DOHH2 (cell line): ENCODE measurements around the gene CHRNB1.

ENCODE experiments used
- H3F3A ChIP-seq: fragments of 200-600 bp; sonication (generic), shearing (Covaris generic); 2 replicates; pipeline ENCODE4 v1.6.0; 2016; ENCODE audit warnings: antibody characterized with exemption, mild to moderate bottlenecking; ENCODE audit not compliant: control insufficient read depth, insufficient read depth
- H3K27ac ChIP-seq: fragments of 200-600 bp; sonication (generic); 2 replicates; pipeline ENCODE4 v1.5.1; 2014; ENCODE audit warnings: low read depth, mild to moderate bottlenecking, low read length, moderate library complexity
- H3K27me3 ChIP-seq: fragments of 200-600 bp; sonication (generic); 2 replicates; pipeline ENCODE4 v1.6.1; 2014; ENCODE audit warnings: mild to moderate bottlenecking, low read length, mixed read lengths; ENCODE audit not compliant: control insufficient read depth
- H3K36me3 ChIP-seq: fragments of 200-600 bp; sonication (generic); 2 replicates; pipeline ENCODE4 v1.6.1; 2014; ENCODE audit warnings: mild to moderate bottlenecking, low read length, moderate library complexity, mixed read lengths; ENCODE audit not compliant: control insufficient read depth
- H3K4me1 ChIP-seq: fragments of 200-600 bp; sonication (generic); 2 replicates; pipeline ENCODE4 v1.6.1; 2014; ENCODE audit warnings: mild to moderate bottlenecking, low read length, mixed read lengths; ENCODE audit not compliant: control insufficient read depth
- H3K4me2 ChIP-seq: fragments of 200-600 bp; sonication (generic); 2 replicates; pipeline ENCODE4 v1.6.0; 2014; ENCODE audit warnings: mild to moderate bottlenecking, low read length, moderate library complexity
- H3K4me3 ChIP-seq: fragments of 200-600 bp; sonication (generic); 2 replicates; pipeline ENCODE4 v1.5.1; 2014; ENCODE audit warnings: mild to moderate bottlenecking, low read length, mixed read lengths
- H3K79me2 ChIP-seq: fragments of 200-600 bp; sonication (generic); 2 replicates; pipeline ENCODE4 v1.6.1; 2014; ENCODE audit warnings: mild to moderate bottlenecking, low read length, mixed read lengths; ENCODE audit not compliant: control insufficient read depth
- H3K9me2 ChIP-seq: fragments of 200-600 bp; sonication (generic); replicated peaks from 2 replicates; pipeline ENCODE4 v1.6.1; 2014; ENCODE audit warnings: mild to moderate bottlenecking, low read length, mixed read lengths; ENCODE audit not compliant: control insufficient read depth
- H3K9me3 ChIP-seq: fragments of 200-600 bp; sonication (generic); 2 replicates; pipeline ENCODE4 v1.6.1; 2014; ENCODE audit warnings: antibody characterized with exemption, low read length, mixed read lengths; ENCODE audit not compliant: control insufficient read depth, insufficient read depth
- H4K20me1 ChIP-seq: fragments of 200-600 bp; sonication (generic); 2 replicates; pipeline ENCODE4 v1.6.0; 2014; ENCODE audit warnings: low read depth, mild to moderate bottlenecking, antibody characterized with exemption, low read length, moderate library complexity; ENCODE audit not compliant: control insufficient read depth, insufficient read depth
- CTCF ChIP-seq: fragments of 200-600 bp; sonication (generic); IDR thresholded peaks from one replicate; pipeline ENCODE4 v1.5.1; 2014; ENCODE audit warnings: antibody characterized with exemption, mild to moderate bottlenecking, low read depth, low read length; ENCODE audit not compliant: poor library complexity, severe bottlenecking
- EZH2phosphoT487 ChIP-seq: fragments of 200-600 bp; sonication (generic); IDR thresholded peaks from 2 replicates; pipeline ENCODE4 v1.6.1; 2017; ENCODE audit warnings: borderline replicate concordance, mild to moderate bottlenecking, antibody characterized with exemption, low read length, moderate library complexity, mixed read lengths

The CHRNB1 gene

GRCh38 chr17:7441266-7441665 lies 3.6 kb upstream of the CHRNB1 start:
- TF ChIP-seq EZH2phosphoT487: no peak
- TF ChIP-seq CTCF: no peak
- peaks cover 63% of the 10 kb centered on the region for H3K27me3 ChIP-seq
- H3F3A ChIP-seq: no peaks in the 10 kb centered on the region
- no peaks in the 10 kb centered on the region for H3K36me3 ChIP-seq
- H3K79me2 ChIP-seq: peaks cover 6% of the 10 kb centered on the region
- peak overlapping the region; percentile 94; the same call in 1 of the 2 replicates for H3K4me2 ChIP-seq
- H3K27ac ChIP-seq: no peak overlapping the region
- peaks cover 5% of the 10 kb centered on the region; the same call in 1 of the 2 replicates for H4K20me1 ChIP-seq
- peaks cover 59% of the 10 kb centered on the region for H3K4me1 ChIP-seq
- H3K4me3 ChIP-seq: peak overlapping the region; percentile 68; the same call in 1 of the 2 replicates
- no peaks in the 10 kb centered on the region for H3K9me2 ChIP-seq
- H3K9me3 ChIP-seq: no peaks in the 10 kb centered on the region

GRCh38 chr17:7442142-7442541 lies 2.7 kb upstream of the CHRNB1 start:
- H3K4me2 ChIP-seq: no peak overlapping the region
- H3K27ac ChIP-seq: no peak overlapping the region
- no peak for TF ChIP-seq CTCF
- no peak for TF ChIP-seq EZH2phosphoT487
- H3K36me3 ChIP-seq: no peaks in the 10 kb centered on the region
- H3K9me3 ChIP-seq: no peaks in the 10 kb centered on the region
- peaks cover 67% of the 10 kb centered on the region for H3K27me3 ChIP-seq
- no peaks in the 10 kb centered on the region for H3F3A ChIP-seq
- no peaks in the 10 kb centered on the region for H3K79me2 ChIP-seq
- no peak overlapping the region for H3K4me3 ChIP-seq
- H3K4me1 ChIP-seq: peaks cover 51% of the 10 kb centered on the region
- H4K20me1 ChIP-seq: peaks cover 5% of the 10 kb centered on the region; the same call in 1 of the 2 replicates
- H3K9me2 ChIP-seq: no peaks in the 10 kb centered on the region

- H3K79me2 ChIP-seq: no peaks in the 10 kb centered on the region
- H3K27ac ChIP-seq: no peak overlapping the region
- no peaks in the 10 kb centered on the region for H3K9me3 ChIP-seq
- H3K27me3 ChIP-seq: peaks cover 64% of the 10 kb centered on the region
- H3K9me2 ChIP-seq: no peaks in the 10 kb centered on the region
- TF ChIP-seq EZH2phosphoT487 (no peak), CTCF (no peak)
- H3K4me2 ChIP-seq: no peak overlapping the region
- H3K4me3 ChIP-seq: no peak overlapping the region
- peaks cover 35% of the 10 kb centered on the region for H3K4me1 ChIP-seq
- no peaks in the 10 kb centered on the region for H3F3A ChIP-seq
- peaks cover 2% of the 10 kb centered on the region; the same call in 1 of the 2 replicates for H4K20me1 ChIP-seq
- no peaks in the 10 kb centered on the region for H3K36me3 ChIP-seq
These were observed 1.1 kb upstream of the CHRNB1 start for GRCh38 chr17:7443499-7444485.
